Measurements from ENCODE around the gene HAPSTR1. TPM values are rescaled to one million over a fixed set of nuclear protein-coding genes. Genes with fewer than 3 reads are reported as not detected.

Gene HAPSTR1
- total and polyA plus RNA-seq, 2 of the 13 experiments (the other 11 are each of a cell fraction or from before 2014, with no cell fraction given), result 25.2 to 83.2 TPM

GRCh38 chr16:9047689-9048301 lies 43.6 kb upstream of the HAPSTR1 start (continued):
- TF ChIP-seq ZFP62 (CRISPR knock-in tag; IDR thresholded peaks at IDR 0.05) (no peak), ZNF550 (CRISPR knock-in tag; IDR thresholded peaks at IDR 0.05; ENCODE audit: borderline replicate concordance) (no peak), RAD21 (CRISPR knock-in tag; IDR thresholded peaks at IDR 0.05) (no peak), ZNF781 (CRISPR knock-in tag; IDR thresholded peaks at IDR 0.05; ENCODE audit: borderline replicate concordance, not compliant biosample characterization) (no peak), PHF20 (CRISPR knock-in tag; IDR thresholded peaks at IDR 0.05) (no peak), RELA (CRISPR knock-in tag; IDR thresholded peaks at IDR 0.05) (0 out of 2 replicates have a peak, but pooled peaks have one; percentile 42), ZNF772 (CRISPR knock-in tag; IDR thresholded peaks at IDR 0.05) (no peak), ISL2 (CRISPR knock-in tag; IDR thresholded peaks at IDR 0.05) (0 out of 2 replicates have a peak, but pooled peaks have one; percentile 23), ZNF563 (CRISPR knock-in tag; IDR thresholded peaks at IDR 0.05) (no peak), RERE (CRISPR knock-in tag; IDR thresholded peaks at IDR 0.05; ENCODE audit: low read depth) (no peak), POGZ (CRISPR knock-in tag; IDR thresholded peaks at IDR 0.05) (peak; percentile 39; the same call in 1 of the 2 replicates), KIAA2018 (CRISPR knock-in tag; IDR thresholded peaks at IDR 0.05; ENCODE audit: borderline replicate concordance) (no peak), RFX5 (IDR thresholded peaks at IDR 0.05; ENCODE audit: low read depth, low read length) (peak; percentile 90), HBP1 (CRISPR knock-in tag; IDR thresholded peaks at IDR 0.05; ENCODE audit: low read depth) (no peak)
